RKO (cell line): ENCODE results near the gene MYH13.
"Not testable (repeated sequence)": the region's sequence is repeated elsewhere in the genome, so short reads cannot be mapped to it uniquely, and the experiment has no call there.

Source experiments
- DNase-seq: peaks from one replicate; pipeline ENCODE4 v3.0.0-alpha.2; 2016; ENCODE audit warnings: low spot score

MYH13 gene

GRCh38 chr17:10304758-10305300 lies 68.0 kb downstream of the MYH13 start:
- no peak for DNase-seq

GRCh38 chr17:10297691-10298090 lies 75.1 kb downstream of the MYH13 start:
- DNase-seq, result no peak

GRCh38 chr17:10295728-10296343 lies 77.0 kb downstream of the MYH13 start:
- peak; percentile 65 for DNase-seq

GRCh38 chr17:10294180-10294579 lies 78.6 kb downstream of the MYH13 start:
- no peak for DNase-seq

- DNase-seq, result no peak
These were observed 80.5 kb downstream of the MYH13 start for GRCh38 chr17:10292057-10292937.

GRCh38 chr17:10291576-10291975 lies 81.2 kb downstream of the MYH13 start:
- DNase-seq, result not testable (repeated sequence)

- DNase-seq, result no peak
These were observed 82.8 kb downstream of the MYH13 start for GRCh38 chr17:10290041-10290440.

GRCh38 chr17:10286324-10286723 lies 86.5 kb downstream of the MYH13 start:
- no peak for DNase-seq

GRCh38 chr17:10285896-10286295 lies 86.9 kb downstream of the MYH13 start:
- no peak for DNase-seq

- no peak for DNase-seq
These were observed 92.7 kb downstream of the MYH13 start for GRCh38 chr17:10280068-10280467.

GRCh38 chr17:10278218-10278617 lies 94.6 kb downstream of the MYH13 start:
- no peak for DNase-seq

GRCh38 chr17:10276436-10276835 lies 96.4 kb downstream of the MYH13 start:
- no peak for DNase-seq

- no peak for DNase-seq
These were observed 97.4 kb downstream of the MYH13 start for GRCh38 chr17:10275418-10275817.

- no peak for DNase-seq
These were observed 101.7 kb downstream of the MYH13 start for GRCh38 chr17:10271106-10271562.

- DNase-seq, result peak; percentile 5
These were observed 102.5 kb downstream of the MYH13 start for GRCh38 chr17:10270258-10270657.

- no peak for DNase-seq
These were observed 104.8 kb downstream of the MYH13 start for GRCh38 chr17:10268005-10268404.

GRCh38 chr17:10266296-10266876 lies 106.4 kb downstream of the MYH13 start:
- DNase-seq, result no peak

- DNase-seq, result no peak
These were observed 107.6 kb downstream of the MYH13 start for GRCh38 chr17:10265100-10265810.

GRCh38 chr17:10264051-10264450 lies 108.8 kb downstream of the MYH13 start:
- no peak for DNase-seq

GRCh38 chr17:10262451-10262850 lies 110.4 kb downstream of the MYH13 start:
- DNase-seq, result no peak

- no peak for DNase-seq
These were observed 111.7 kb downstream of the MYH13 start for GRCh38 chr17:10261098-10261497.
